HepG2 (cell line): ENCODE results near the gene CCDC97. TPM values are rescaled to one million over a fixed set of nuclear protein-coding genes. Genes with fewer than 3 reads are reported as not detected.

Experiments used
- ATAC-seq: fragments of 200-7000 bp; cut with Tn5 transposase; 3 replicates; pipeline ENCODE4 v1.9.1; 2020; ENCODE audit warnings: mild to moderate bottlenecking, moderate library complexity
- BruUV-seq: library from RNA; stranded (reverse); fragments of 400-500 nt; replicated peaks from 2 replicates; lab custom pipeline; 2021; lab: Mats Ljungman, UMichigan
- CTCF ChIA-PET: fragments of 300-600 bp; formaldehyde crosslinking; extraction: SDS; loops from one replicate; lab custom pipeline; 2021; ENCODE audit warnings: low total read pairs, inconsistent platforms, low intra/inter-chr PET ratio; lab: Yijun Ruan, JAX
- POLR2A ChIA-PET: fragments of 350-600 bp; sonication (Branson Sonifier 250); formaldehyde crosslinking; loops from one replicate; lab custom pipeline; 2020; ENCODE audit warnings: antibody characterized with exemption, inconsistent platforms; lab: Yijun Ruan, JAX
- DNase-seq: peaks from one replicate; pipeline ENCODE4 v3.0.0-alpha.2; 2015; ENCODE audit warnings: low spot score
- FAIRE-seq: peaks from 3 replicates; lab custom pipeline; 2011; peaks lifted over from hg19 to GRCh38; lab: Jason Lieb, UNC
- H2AFZ ChIP-seq: one replicate; pipeline ENCODE4 v1.6.1; 2011; ENCODE audit warnings: low read length, inconsistent platforms
- H3K27ac ChIP-seq: fragments of 300-600 bp; 3 replicates; pipeline ENCODE4 v1.8.0; 2011; ENCODE audit warnings: mixed run types, mild to moderate bottlenecking, mixed read lengths, low read length, inconsistent platforms; ENCODE audit not compliant: insufficient read depth; ENCODE audit errors: extremely low read length
- H3K27me3 ChIP-seq, 2 experiments: fragments of 200-600 bp in 1 of 2; 2 replicates in 1 of 2; 3 replicates in 1 of 2; pipeline versions ENCODE4 v1.6.0 to v1.8.0; 2011; ENCODE audit warnings: low read length in 2 of 2, mild to moderate bottlenecking in 2 of 2, moderate library complexity in 2 of 2, inconsistent platforms in 1 of 2; ENCODE audit not compliant: insufficient read depth in 2 of 2, control insufficient read depth in 1 of 2
- H3K36me3 ChIP-seq, 2 experiments: fragments of 200-600 bp in 1 of 2; replicated peaks in 1 of 2; 2 replicates in 1 of 2; 3 replicates in 1 of 2; pipeline versions ENCODE4 v1.5.1 to v1.8.0; 2011; ENCODE audit warnings: low read length in 2 of 2, inconsistent platforms in 1 of 2; ENCODE audit not compliant: insufficient read depth in 2 of 2, control insufficient read depth in 1 of 2
- H3K4me1 ChIP-seq: 2 replicates; pipeline ENCODE4 v1.5.1; 2012; ENCODE audit warnings: low read length, inconsistent platforms; ENCODE audit not compliant: insufficient read depth
- H3K4me2 ChIP-seq: 2 replicates; pipeline ENCODE4 v1.6.0; 2011; ENCODE audit warnings: low read depth, low read length, inconsistent platforms
- H3K4me3 ChIP-seq, 3 experiments: fragments of 200-600 bp in 1 of 3; sonication (generic), shearing (Covaris generic) in 1 of 3; replicated peaks in 1 of 3; 2 replicates each; pipeline ENCODE4 v1.5.1; 2011 to 2016; ENCODE audit warnings: low read length in 3 of 3, inconsistent platforms in 2 of 3, low read depth in 2 of 3, mild to moderate bottlenecking in 2 of 3, control low read depth in 1 of 3, mixed read lengths in 1 of 3; ENCODE audit not compliant: insufficient read depth in 1 of 3
- H3K79me2 ChIP-seq: one replicate; pipeline ENCODE4 v1.6.1; 2011; ENCODE audit warnings: low read length, inconsistent platforms; ENCODE audit not compliant: insufficient read depth
- H3K9ac ChIP-seq: 2 replicates; pipeline ENCODE4 v1.6.0; 2011; ENCODE audit warnings: mild to moderate bottlenecking, low read depth, low read length, inconsistent platforms; ENCODE audit not compliant: insufficient read depth
- H3K9me3 ChIP-seq: 2 replicates; pipeline ENCODE4 v1.5.1; 2012; ENCODE audit warnings: mild to moderate bottlenecking, low read length
- H4K20me1 ChIP-seq: 2 replicates; pipeline ENCODE4 v1.6.0; 2011; ENCODE audit warnings: inconsistent platforms, mild to moderate bottlenecking, low read length, moderate library complexity; ENCODE audit not compliant: insufficient read depth
- HDAC2 ChIP-seq: sonication (generic); formaldehyde crosslinking; IDR thresholded peaks from 2 replicates; pipeline ENCODE4 v1.4.0; 2020; ENCODE audit warnings: missing genetic modification reagents
- MYNN ChIP-seq: sonication (generic); formaldehyde crosslinking; IDR thresholded peaks from 2 replicates; pipeline ENCODE4 v1.4.0; 2020; ENCODE audit warnings: mild to moderate bottlenecking, low read depth, missing genetic modification reagents
- RBFOX2 ChIP-seq: fragments of 200-400 bp; formaldehyde crosslinking; IDR thresholded peaks from 2 replicates; pipeline ENCODE4 v1.6.1; 2017; ENCODE audit warnings: low read depth, mild to moderate bottlenecking, low read length
- REL ChIP-seq: sonication (generic); formaldehyde crosslinking; conservative IDR thresholded peaks from 2 replicates; pipeline ENCODE4 v1.8.0; 2022; ENCODE audit warnings: mild to moderate bottlenecking, missing genetic modification reagents, moderate library complexity
- SETDB1 ChIP-seq: sonication (generic); formaldehyde crosslinking; IDR thresholded peaks from 2 replicates; pipeline ENCODE4 v1.5.1; 2020; ENCODE audit warnings: missing genetic modification reagents, mild to moderate bottlenecking, borderline replicate concordance
- SP5 ChIP-seq: IDR thresholded peaks from 2 replicates; pipeline ENCODE4 v1.6.1; 2016; ENCODE audit warnings: low read depth, borderline replicate concordance
- SPEN ChIP-seq: sonication (generic); formaldehyde crosslinking; IDR thresholded peaks from 2 replicates; pipeline ENCODE4 v1.5.1; 2020; ENCODE audit warnings: low read depth, mild to moderate bottlenecking, missing genetic modification reagents
- TRAFD1 ChIP-seq: sonication (generic); formaldehyde crosslinking; IDR thresholded peaks from 2 replicates; pipeline ENCODE4 v1.5.1; 2020; ENCODE audit warnings: missing genetic modification reagents, mild to moderate bottlenecking, borderline replicate concordance
- UBTF ChIP-seq: sonication (generic); formaldehyde crosslinking; IDR thresholded peaks from 2 replicates; pipeline ENCODE4 v1.4.0; 2020; ENCODE audit warnings: mild to moderate bottlenecking, missing genetic modification reagents
- ZGPAT ChIP-seq: IDR thresholded peaks from 2 replicates; pipeline ENCODE4 v1.6.1; 2016; ENCODE audit warnings: mild to moderate bottlenecking
- ZNF543 ChIP-seq: sonication (generic); formaldehyde crosslinking; IDR thresholded peaks from 2 replicates; pipeline ENCODE4 v1.4.0; 2020; ENCODE audit warnings: mild to moderate bottlenecking, missing genetic modification reagents
- ZNF740 ChIP-seq: sonication (generic); formaldehyde crosslinking; IDR thresholded peaks from 2 replicates; pipeline ENCODE4 v1.4.0; 2020; ENCODE audit warnings: missing genetic modification reagents
- ZSCAN30 ChIP-seq: sonication (generic); formaldehyde crosslinking; IDR thresholded peaks from 2 replicates; pipeline ENCODE4 v1.5.0; 2020; ENCODE audit warnings: mild to moderate bottlenecking, missing genetic modification reagents
- ZSCAN31 ChIP-seq: sonication (generic); formaldehyde crosslinking; IDR thresholded peaks from 2 replicates; pipeline ENCODE4 v1.5.0; 2020; ENCODE audit warnings: low read depth, mild to moderate bottlenecking, missing genetic modification reagents
- WGBS: methylation state at CpG from one replicate; pipeline ENCODE4 v1.1.6; 2017; ENCODE audit warnings: low lambda C conversion rate; 5-methylcytosine and 5-hydroxymethylcytosine counted together
- in situ Hi-C: cut with HindIII; loops from 2 replicates; pipeline ENCODE4 v1.10.0; 2017; ENCODE audit warnings: low pct_unique_long_range_greater_than_20kb; ENCODE audit not compliant: extremely low pct_ligation_motif_present
- intact Hi-C: fragments of 100-400 bp; cut with micrococcal nuclease; formaldehyde crosslinking; loops from one replicate; pipeline ENCODE4 v1.10.0; 2022; ENCODE audit not compliant: unreplicated experiment
- polyA plus RNA-seq, 8 experiments: library from polyadenylated mRNA; depleted of rRNA in 3 of 8; stranded (reverse) in 7 of 8; unstranded in 1 of 8; fragments of >200 nt; fragmentation: Illumina TruSeq in 4 of 8; extraction: Trizol in 4 of 8; gene quantifications; 2 replicates each; pipeline versions ENCODE4 v1.2.1 to v1.2.3, GENCODE V29; 2011 to 2016; ENCODE audit warnings: low read depth in 4 of 8, missing spikeins in 1 of 8, mixed read lengths in 1 of 8; ENCODE audit not compliant: insufficient read depth in 1 of 8
- total RNA-seq, 5 experiments: library from RNA; depleted of rRNA; stranded (reverse); fragments of >200 nt; fragmentation: Illumina TruSeq; extraction: Trizol; gene quantifications; 2 replicates each; pipeline ENCODE4 v1.2.3, GENCODE V29; 2016; ENCODE audit warnings: low read depth in 1 of 5

CCDC97 gene
- total and polyA plus RNA-seq, 2 of the 13 experiments (the other 11 are each of a cell fraction or from before 2014, with no cell fraction given), result 6.2 to 7.3 TPM

- peaks cover 32% of the 10 kb centered on the region for H3K4me1 ChIP-seq
- POLR2A ChIA-PET, result interaction anchor here (1.0 to 3.1 kb wide), 11 partner anchors 12 to 125 kb away, joined by 3 to 73 read pairs (median 8); partner anchors contain the start of genes B9D2, CCDC97, DMAC2 and HNRNPUL1
- 7% methylated on average over 38 of the region's 58 CpGs for WGBS
- H3K27ac ChIP-seq, result no peak overlapping the region
- H3K4me3 ChIP-seq, result peak overlapping the region; percentile 90 to 95 (median 95)
- H3K79me2 ChIP-seq, result peaks cover 29% of the 10 kb centered on the region
- peaks cover 12% of the 10 kb centered on the region; the same call in 1 of the 2 replicates for H4K20me1 ChIP-seq
- no peak for DNase-seq
- peak overlapping the region; percentile 82 for H3K9ac ChIP-seq
- in situ Hi-C loops (loop anchor here (5.0 kb wide), 1 partner anchor 39 kb away; the partner anchor contains the start of gene CCDC97), intact Hi-C loops (loop anchor here (1.0 to 2.0 kb wide), 2 partner anchors 10 to 27 kb away; no protein-coding TSS in a partner anchor)
- peak overlapping the region; percentile 80 for H3K4me2 ChIP-seq
- no peak overlapping the region for H2AFZ ChIP-seq
- H3K27me3 ChIP-seq, result no peaks in the 10 kb centered on the region; a peak in 1 of 5 replicates
- TSS peak; percentile 36 for BruUV-seq
- peak; percentile 11; the same call in 2 of the 3 replicates for ATAC-seq
- FAIRE-seq, result no peak
- CTCF ChIA-PET, result interaction anchor here (1.4 kb wide), 1 partner anchor 43 kb away, joined by 6 read pairs; no protein-coding TSS in a partner anchor
- H3K9me3 ChIP-seq, result no peaks in the 10 kb centered on the region
- peaks cover 6 to 11% of the 10 kb centered on the region in 2 experiments; a peak in 2 of 5 replicates for H3K36me3 ChIP-seq
- TF ChIP-seq MYNN (CRISPR knock-in tag) (no peak), UBTF (CRISPR knock-in tag) (0 out of 2 replicates have a peak, but pooled peaks have one; percentile 17), ZSCAN30 (CRISPR knock-in tag) (no peak), RBFOX2 (peak; percentile 63), ZNF740 (peak; percentile 28; the same call in 1 of the 2 replicates), SP5 (CRISPR knock-in tag) (peak; percentile 15; the same call in 1 of the 2 replicates), REL (CRISPR knock-in tag) (no peak), ZSCAN31 (CRISPR knock-in tag) (no peak), SPEN (CRISPR knock-in tag) (no peak), HDAC2 (CRISPR knock-in tag) (0 out of 2 replicates have a peak, but pooled peaks have one; percentile 12), ZNF543 (CRISPR knock-in tag) (0 out of 2 replicates have a peak, but pooled peaks have one; percentile 40), ZGPAT (CRISPR knock-in tag) (no peak; the same call in 1 of the 2 replicates), TRAFD1 (CRISPR knock-in tag) (no peak), SETDB1 (no peak)
Observed at GRCh38 chr19:41351339-41352245, 41.6 kb downstream of the CCDC97 start.
